Thyroid gland (tissue), 4 donors: ENCODE data around the gene TPBGL.

Experiments
- POLR2A ChIP-seq, 2 donors: fragments of 450-650 bp; IDR thresholded peaks; one replicate each; pipeline ENCODE4 v1.6.1; 2017; ENCODE audit warnings: antibody characterized with exemption in 2 of 2, mild to moderate bottlenecking in 2 of 2, moderate library complexity in 1 of 2
- TF ChIP-seq, protein P1 (sequence below), 6 experiments: fragments of 200-600 bp in 3 of 6; fragments of 450-650 bp in 3 of 6; sonication (generic) in 3 of 6; IDR thresholded peaks; one replicate each; pipeline ENCODE4 v1.5.1; 2016 to 2019; ENCODE audit warnings: antibody characterized with exemption in 6 of 6, mild to moderate bottlenecking in 2 of 6, inconsistent platforms in 1 of 6, moderate library complexity in 1 of 6

GRCh38 chr11:75240311-75241035 lies at the start of gene TPBGL:
- TF ChIP-seq, protein P1, sequence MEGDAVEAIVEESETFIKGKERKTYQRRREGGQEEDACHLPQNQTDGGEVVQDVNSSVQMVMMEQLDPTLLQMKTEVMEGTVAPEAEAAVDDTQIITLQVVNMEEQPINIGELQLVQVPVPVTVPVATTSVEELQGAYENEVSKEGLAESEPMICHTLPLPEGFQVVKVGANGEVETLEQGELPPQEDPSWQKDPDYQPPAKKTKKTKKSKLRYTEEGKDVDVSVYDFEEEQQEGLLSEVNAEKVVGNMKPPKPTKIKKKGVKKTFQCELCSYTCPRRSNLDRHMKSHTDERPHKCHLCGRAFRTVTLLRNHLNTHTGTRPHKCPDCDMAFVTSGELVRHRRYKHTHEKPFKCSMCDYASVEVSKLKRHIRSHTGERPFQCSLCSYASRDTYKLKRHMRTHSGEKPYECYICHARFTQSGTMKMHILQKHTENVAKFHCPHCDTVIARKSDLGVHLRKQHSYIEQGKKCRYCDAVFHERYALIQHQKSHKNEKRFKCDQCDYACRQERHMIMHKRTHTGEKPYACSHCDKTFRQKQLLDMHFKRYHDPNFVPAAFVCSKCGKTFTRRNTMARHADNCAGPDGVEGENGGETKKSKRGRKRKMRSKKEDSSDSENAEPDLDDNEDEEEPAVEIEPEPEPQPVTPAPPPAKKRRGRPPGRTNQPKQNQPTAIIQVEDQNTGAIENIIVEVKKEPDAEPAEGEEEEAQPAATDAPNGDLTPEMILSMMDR (IDR thresholded peaks at IDR 0.05): no peak
- no peak for TF ChIP-seq POLR2A (IDR thresholded peaks at IDR 0.05)
